ENCODE data around the gene CNTNAP2.

DNA sequence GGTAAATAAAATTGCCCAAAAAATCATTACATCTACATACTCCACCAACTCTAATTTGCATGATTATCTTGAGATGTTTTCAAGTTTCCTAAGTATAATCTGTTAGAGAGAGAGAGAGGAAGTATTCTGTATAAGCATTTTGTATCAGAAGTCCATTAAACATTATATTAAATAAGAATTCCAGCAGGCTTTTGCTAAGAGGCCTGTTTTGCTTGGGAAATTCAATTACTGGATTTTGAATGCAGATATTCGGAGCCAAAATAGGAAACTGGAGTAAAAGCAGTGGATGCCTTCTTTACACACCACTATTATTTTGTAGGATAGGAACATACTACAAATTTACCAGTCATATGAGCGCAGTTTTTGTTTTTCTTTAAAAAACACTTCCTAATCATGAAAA is 727.8 kb downstream of the CNTNAP2 start:
- TF ChIP-seq CTCF (IDR thresholded peaks at IDR 0.05), result no peak
- no peak for TF ChIP-seq POLR2AphosphoS5 (IDR thresholded peaks at IDR 0.05)
- no peak for TF ChIP-seq EP300 (IDR thresholded peaks at IDR 0.05)
- no peak for TF ChIP-seq POLR2A (IDR thresholded peaks at IDR 0.05)
